Activated CD4-positive, CD25-positive, alpha-beta regulatory T cell treated with anti-CD3 and anti-CD28 coated beads, Interleukin-2, amount 50 U/mL, for 24 hours (primary cell): ENCODE data around the gene ZEB2.
A peak's percentile ranks its signal among the peaks of the same experiment; 100 is the strongest.

Experiments
- ATAC-seq, 2 donors: fragments of 150-1000 bp; cut with Tn5 transposase; one replicate each; pipeline ENCODE4 v1.10.0; 2021; ENCODE audit warnings: mild to moderate bottlenecking in 1 of 2, moderate library complexity in 1 of 2

The ZEB2 gene

GRCh38 chr2:144348846-144349245, 171.1 kb downstream of the ZEB2 start:
- ATAC-seq: no peak

GRCh38 chr2:144346229-144346628, 173.7 kb downstream of the ZEB2 start:
- no peak for ATAC-seq

- peak; percentile 38 to 63 for ATAC-seq
Measured at GRCh38 chr2:144343145-144343544, 176.8 kb downstream of the ZEB2 start.

- ATAC-seq: no peak
Measured at GRCh38 chr2:144341538-144341937, 178.4 kb downstream of the ZEB2 start.

- no peak for ATAC-seq
Measured at GRCh38 chr2:144339048-144339447, 180.9 kb downstream of the ZEB2 start.

- ATAC-seq: no peak
Measured at GRCh38 chr2:144334551-144334950, 185.4 kb downstream of the ZEB2 start.
